ENCODE data around the gene BIRC7. TPM values are rescaled to one million over a fixed set of nuclear protein-coding genes. Genes with fewer than 3 reads are reported as not detected.
"Not testable (repeated sequence)": the region's sequence is repeated elsewhere in the genome, so short reads cannot be mapped to it uniquely, and the experiment has no call there.

Gene BIRC7
- total RNA-seq, 1 donor from 2014 or later = 0.50 TPM

DNA sequence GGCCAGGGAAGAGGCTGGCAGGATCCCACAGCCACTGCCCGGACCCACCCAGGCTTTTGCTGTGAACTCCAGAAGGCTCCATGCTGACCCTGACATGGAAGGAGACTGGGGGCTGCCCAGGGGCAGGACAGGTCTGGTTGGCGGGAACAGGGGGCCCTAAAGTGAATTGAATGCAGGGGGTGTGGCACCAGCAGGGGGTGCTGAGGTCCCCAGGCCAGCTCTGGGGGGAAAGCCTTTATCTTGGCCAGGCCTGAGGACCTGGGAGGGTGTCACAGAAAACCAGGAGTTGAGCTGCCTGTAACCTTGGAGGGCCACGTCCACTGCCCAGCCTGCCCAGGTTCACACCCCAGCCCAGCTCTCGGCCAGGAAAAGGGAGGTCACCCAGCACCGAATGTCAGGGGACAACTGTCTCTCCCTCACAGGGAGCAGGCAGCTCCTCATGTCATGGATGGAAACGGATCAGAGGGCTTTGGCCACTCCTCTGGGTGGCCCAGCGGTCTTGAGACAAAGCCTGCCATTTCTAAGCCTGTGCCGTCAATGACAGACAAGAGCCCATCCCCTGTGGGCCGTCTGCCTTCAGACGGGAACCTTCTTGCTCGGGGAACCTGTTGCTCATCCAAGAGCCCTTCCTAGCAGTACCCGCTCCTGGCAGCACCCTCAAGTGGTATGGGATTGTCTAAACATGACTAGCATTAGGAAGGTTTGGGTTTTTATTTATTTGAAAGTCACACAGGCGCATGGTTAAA, 16.8 kb upstream of the BIRC7 start:
- peaks cover 10% of the 10 kb centered on the region for H3K27me3 Mint-ChIP-seq (ENCODE audit: low read depth)

DNA sequence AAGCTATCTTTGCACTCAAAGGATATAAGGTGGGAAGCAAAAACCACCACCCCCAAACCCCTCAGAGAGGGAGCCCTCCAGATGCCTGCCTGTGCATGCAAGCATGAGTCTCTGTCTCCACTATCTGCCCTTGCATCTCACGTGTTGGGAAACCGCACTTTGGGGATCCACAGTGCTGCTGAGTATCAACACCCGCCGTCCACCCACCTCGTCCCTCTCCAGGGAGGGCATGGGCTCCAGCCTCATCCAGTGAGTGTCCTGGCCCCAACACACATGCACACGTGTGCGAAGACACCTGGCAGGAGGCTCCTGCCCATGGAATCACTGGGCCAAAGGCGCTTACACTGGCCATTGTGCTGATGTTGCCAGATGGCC, 16.3 kb upstream of the BIRC7 start:
- no peak overlapping the region for H3K4me3 Mint-ChIP-seq (ENCODE audit: unreplicated experiment)
- no peaks in the 10 kb centered on the region for H3K36me3 Mint-ChIP-seq (ENCODE audit: low read depth)
- no peak for DNase-seq (ENCODE audit: low spot score)
- H3K4me1 Mint-ChIP-seq (ENCODE audit: low read depth) = peaks cover 28% of the 10 kb centered on the region
- peaks cover 10% of the 10 kb centered on the region for H3K27me3 Mint-ChIP-seq (ENCODE audit: low read depth)
- TF ChIP-seq, protein P1, sequence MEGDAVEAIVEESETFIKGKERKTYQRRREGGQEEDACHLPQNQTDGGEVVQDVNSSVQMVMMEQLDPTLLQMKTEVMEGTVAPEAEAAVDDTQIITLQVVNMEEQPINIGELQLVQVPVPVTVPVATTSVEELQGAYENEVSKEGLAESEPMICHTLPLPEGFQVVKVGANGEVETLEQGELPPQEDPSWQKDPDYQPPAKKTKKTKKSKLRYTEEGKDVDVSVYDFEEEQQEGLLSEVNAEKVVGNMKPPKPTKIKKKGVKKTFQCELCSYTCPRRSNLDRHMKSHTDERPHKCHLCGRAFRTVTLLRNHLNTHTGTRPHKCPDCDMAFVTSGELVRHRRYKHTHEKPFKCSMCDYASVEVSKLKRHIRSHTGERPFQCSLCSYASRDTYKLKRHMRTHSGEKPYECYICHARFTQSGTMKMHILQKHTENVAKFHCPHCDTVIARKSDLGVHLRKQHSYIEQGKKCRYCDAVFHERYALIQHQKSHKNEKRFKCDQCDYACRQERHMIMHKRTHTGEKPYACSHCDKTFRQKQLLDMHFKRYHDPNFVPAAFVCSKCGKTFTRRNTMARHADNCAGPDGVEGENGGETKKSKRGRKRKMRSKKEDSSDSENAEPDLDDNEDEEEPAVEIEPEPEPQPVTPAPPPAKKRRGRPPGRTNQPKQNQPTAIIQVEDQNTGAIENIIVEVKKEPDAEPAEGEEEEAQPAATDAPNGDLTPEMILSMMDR (IDR thresholded peaks at IDR 0.05) = no peak
- H3K9me3 Mint-ChIP-seq (ENCODE audit: low read depth) = no peaks in the 10 kb centered on the region
- H3K27ac Mint-ChIP-seq (ENCODE audit: unreplicated experiment) = no peak overlapping the region

More for the DNA sequence above, 16.8 kb upstream of the BIRC7 start:
- Mint-ChIP-seq H3K9me3 (ENCODE audit: low read depth) (no peaks in the 10 kb centered on the region), H3K27ac (ENCODE audit: unreplicated experiment) (no peak overlapping the region), H3K4me1 (ENCODE audit: low read depth) (peaks cover 28% of the 10 kb centered on the region), H3K4me3 (ENCODE audit: unreplicated experiment) (no peak overlapping the region), H3K36me3 (ENCODE audit: low read depth) (no peaks in the 10 kb centered on the region)
- TF ChIP-seq, protein P1 (IDR thresholded peaks at IDR 0.05) = peak; percentile 13
- no peak for DNase-seq (ENCODE audit: low spot score)

DNA sequence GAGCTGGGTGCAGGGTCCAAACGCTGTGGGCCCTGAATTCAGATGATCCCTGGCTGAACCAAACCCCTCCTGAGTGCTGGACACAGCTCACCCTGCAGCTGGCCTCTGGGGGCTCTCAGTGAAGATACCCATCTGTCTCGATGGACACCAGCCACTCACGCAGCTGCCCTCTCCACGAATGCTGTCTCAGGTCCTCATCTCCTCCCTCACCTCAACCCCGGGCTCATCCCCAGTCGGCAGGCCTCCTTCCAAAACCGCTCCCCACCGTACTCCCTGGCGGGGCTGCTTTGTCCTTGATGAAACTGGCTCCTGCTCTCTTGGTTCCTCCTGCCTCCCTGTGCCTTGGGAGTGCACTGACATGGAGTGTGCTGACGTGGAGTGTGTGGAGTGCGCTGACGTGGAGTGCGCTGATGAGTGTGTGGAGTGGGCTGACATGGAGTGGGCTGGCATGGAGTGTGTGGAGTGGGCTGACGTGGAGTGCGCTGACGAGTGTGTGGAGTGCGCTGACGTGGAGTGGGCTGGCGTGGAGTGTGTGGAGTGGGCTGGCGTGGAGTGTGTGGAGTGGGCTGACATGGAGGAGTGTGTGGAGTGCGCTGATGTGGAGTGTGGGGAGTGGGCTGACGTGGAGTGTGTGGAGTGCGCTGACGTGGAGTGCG, 15.7 kb upstream of the BIRC7 start:
- TF ChIP-seq, protein P1 (IDR thresholded peaks at IDR 0.05) = no peak
- Mint-ChIP-seq H3K9me3 (ENCODE audit: low read depth) (no peaks in the 10 kb centered on the region), H3K4me1 (ENCODE audit: low read depth) (peaks cover 28% of the 10 kb centered on the region), H3K36me3 (ENCODE audit: low read depth) (no peaks in the 10 kb centered on the region), H3K27me3 (ENCODE audit: low read depth) (peaks cover 10% of the 10 kb centered on the region), H3K4me3 (ENCODE audit: unreplicated experiment) (no peak overlapping the region), H3K27ac (ENCODE audit: unreplicated experiment) (no peak overlapping the region)
- DNase-seq (ENCODE audit: low spot score) = no peak

DNA sequence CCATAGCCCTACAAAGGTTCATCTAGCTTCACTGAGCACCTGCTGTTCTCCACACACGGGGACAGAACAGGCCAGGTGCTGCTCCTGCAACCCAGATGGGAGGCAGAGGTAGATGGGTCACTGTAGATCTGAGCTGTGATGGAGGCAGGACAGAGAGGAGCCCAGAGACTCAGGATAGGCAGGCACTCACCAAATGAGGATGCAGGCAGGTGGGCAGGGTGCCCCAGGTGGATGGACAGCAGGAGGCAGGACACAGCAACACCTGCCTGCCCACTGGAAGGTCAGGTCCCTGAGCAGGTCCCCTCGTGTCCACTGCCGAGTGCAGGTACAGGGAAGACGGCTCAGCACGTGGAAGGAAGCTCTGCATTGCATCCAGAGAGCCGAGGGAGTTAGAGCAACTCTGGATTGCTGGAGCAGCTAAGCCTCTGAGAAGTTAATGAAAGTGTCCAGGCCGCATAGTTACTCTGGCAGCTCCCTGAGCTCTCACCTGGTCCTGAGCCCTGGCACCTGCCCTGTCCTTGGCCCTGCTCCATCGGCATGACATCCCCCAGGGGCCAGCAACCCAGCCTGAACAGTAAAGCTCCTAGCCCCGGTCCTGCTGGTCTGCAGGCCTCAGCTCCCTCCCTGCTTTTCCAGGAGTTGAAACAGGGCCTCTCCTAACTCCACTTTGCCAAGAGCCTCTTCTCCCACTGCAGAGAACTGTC, 14.9 kb upstream of the BIRC7 start:
- Mint-ChIP-seq H3K36me3 (ENCODE audit: low read depth) (no peaks in the 10 kb centered on the region), H3K27ac (ENCODE audit: unreplicated experiment) (no peak overlapping the region), H3K4me3 (ENCODE audit: unreplicated experiment) (no peak overlapping the region), H3K27me3 (ENCODE audit: low read depth) (peaks cover 10% of the 10 kb centered on the region), H3K9me3 (ENCODE audit: low read depth) (no peaks in the 10 kb centered on the region), H3K4me1 (ENCODE audit: low read depth) (peaks cover 30% of the 10 kb centered on the region)
- TF ChIP-seq, protein P1 (IDR thresholded peaks at IDR 0.05) = no peak
- no peak for DNase-seq (ENCODE audit: low spot score)

DNA sequence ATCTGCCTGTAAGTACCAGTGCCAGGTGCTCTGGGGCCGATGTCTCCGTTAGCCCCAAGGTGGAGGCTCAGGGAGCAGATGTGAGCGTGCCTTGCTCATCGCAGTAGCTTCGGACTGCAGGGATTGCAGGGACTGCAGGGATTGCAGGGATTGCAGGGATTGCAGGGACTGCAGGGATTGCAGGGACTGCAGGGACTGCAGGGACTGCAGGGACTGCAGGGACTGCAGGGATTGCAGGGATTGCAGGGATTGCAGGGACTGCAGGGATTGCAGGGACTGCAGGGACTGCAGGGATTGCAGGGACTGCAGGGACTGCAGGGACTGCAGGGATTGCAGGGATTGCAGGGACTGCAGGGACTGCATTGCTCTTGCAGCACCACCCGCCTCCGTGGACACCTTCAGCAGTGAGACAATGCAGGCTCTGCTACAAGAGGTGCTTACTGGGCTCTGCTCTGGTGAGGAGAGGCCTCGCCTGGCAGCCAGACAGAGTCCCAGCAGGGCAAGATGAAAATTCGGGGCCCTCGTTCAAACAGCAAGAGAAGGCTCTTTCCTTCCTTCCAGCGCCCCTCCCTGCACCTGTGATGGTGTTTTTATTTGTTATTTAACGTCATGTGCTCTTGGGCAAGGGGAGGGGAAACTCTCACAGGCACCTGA, 14.2 kb upstream of the BIRC7 start:
- H3K36me3 Mint-ChIP-seq (ENCODE audit: low read depth); H3K27ac Mint-ChIP-seq (ENCODE audit: unreplicated experiment); H3K4me3 Mint-ChIP-seq (ENCODE audit: unreplicated experiment); DNase-seq (ENCODE audit: low spot score); H3K9me3 Mint-ChIP-seq (ENCODE audit: low read depth): not testable (repeated sequence)
- Mint-ChIP-seq H3K4me1 (ENCODE audit: low read depth) (peaks cover 29% of the 10 kb centered on the region), H3K27me3 (ENCODE audit: low read depth) (peaks cover 10% of the 10 kb centered on the region)

Measured in chondrocyte (in vitro differentiated cells).